HG03175 (cell line): ENCODE results near the gene PARVB.

ENCODE experiments used
- ATAC-seq: cut with Tn5 transposase; IDR thresholded peaks from one replicate; pipeline ENCODE4 v1.9.1; 2021; ENCODE audit warnings: mild to moderate bottlenecking, moderate library complexity; ENCODE audit not compliant: unreplicated experiment

The PARVB gene, protein sequence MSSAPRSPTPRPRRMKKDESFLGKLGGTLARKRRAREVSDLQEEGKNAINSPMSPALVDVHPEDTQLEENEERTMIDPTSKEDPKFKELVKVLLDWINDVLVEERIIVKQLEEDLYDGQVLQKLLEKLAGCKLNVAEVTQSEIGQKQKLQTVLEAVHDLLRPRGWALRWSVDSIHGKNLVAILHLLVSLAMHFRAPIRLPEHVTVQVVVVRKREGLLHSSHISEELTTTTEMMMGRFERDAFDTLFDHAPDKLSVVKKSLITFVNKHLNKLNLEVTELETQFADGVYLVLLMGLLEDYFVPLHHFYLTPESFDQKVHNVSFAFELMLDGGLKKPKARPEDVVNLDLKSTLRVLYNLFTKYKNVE

DNA sequence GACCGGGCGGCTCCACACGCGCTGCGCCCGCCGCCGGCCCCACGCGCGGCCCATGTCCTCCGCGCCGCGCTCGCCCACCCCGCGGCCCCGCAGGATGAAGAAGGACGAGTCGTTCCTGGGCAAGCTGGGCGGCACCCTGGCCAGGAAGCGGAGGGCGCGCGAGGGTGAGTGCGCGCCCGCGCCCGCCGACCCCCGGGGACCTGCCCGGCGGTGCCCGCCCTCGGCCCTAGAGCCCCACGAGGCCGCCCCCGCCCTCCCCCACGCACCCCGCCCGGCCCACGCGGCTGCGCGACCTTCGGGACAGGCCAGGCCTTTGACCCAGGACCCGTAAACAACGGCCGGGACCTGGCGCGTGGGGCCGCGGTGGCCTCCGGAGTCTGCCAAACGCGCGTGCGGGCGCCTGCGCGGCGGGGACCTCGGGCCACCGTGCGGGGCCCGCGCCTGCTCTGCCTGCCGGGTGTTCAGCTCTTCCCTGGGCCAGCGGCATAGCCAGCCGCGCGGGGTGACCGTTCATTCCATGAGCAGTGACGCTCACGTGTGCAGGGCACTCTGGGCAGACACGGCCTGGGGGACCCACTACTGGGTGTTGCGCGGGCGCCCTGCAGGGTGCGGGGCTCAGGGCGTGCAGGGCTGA is at the start of gene PARVB:
TSS of gene PARVB (plus strand) at position 15 of the 634 bp plus-strand sequence. CDS start at position 53, 38 bp downstream.
- no peak for ATAC-seq

GRCh38 chr22:43975041-43975440 is 49.1 kb upstream of the PARVB start:
- ATAC-seq = no peak

DNA sequence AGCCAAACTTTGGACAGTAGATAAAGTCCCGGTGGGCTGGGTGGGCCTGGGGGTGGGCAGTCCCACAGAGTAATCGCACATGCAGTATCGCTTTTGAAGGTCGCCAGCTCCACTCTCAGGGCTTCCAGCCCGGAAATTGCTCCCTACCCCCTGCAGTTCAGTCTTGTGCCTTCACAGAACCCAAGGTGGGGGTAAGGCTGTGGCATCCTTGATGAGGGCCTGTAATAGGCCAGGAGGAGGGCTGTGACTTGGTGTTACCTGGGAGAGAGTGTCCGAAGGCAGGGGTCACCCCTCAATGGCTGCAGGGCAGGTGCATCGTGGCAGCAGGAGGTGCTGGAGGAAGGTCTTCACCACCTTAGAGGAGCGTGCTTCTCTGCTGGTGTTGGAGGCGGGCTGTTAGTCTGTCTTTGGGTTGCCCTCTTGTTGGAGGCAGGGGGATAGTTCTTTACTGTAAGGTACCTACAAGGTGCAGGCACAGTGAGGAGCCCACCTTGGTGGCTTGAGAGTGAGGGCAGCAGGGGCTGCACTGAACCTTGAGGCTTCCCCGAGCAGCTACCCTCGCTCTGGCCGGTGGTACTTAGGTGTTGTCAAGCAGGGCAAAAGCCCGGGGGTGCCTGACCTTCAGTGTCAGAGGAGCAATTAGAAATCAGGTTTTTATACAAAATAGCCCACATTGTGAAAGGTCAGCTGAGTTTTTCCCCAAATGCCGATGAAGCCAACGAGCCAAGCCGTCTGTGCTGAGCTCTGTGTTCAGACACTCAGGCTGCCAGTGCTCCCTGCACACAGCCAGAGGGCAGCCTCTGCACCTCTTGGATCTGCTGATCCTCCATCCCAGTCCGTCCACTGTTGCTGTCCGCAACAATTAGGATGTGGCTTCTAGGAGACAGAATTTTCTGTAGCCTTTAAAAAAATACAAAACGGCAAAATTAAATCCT is 47.0 kb upstream of the PARVB start:
- no peak for ATAC-seq

GRCh38 chr22:43978558-43978957 is 45.5 kb upstream of the PARVB start:
- ATAC-seq = no peak

GRCh38 chr22:43980579-43980978 is 43.5 kb upstream of the PARVB start:
- ATAC-seq = no peak

DNA sequence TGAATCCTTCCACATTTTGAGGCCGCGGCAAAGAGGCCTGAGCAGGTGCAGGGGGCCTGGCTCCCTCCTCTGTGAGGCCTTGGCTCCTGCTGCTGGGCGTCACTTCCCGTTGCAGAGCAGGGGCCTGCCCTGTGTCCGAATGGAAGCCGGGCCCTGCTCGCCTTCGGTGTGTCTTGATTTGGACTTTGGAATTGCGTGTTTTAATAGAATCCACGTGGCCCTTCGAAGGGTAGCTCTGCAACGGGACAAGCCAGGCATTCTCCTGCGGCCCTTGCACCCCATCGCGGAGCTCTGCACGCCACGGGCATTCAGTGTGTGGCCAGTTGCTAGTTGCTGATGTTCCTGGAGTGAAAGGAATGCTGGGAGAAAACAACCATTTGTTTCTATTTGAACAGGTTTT is 43.1 kb upstream of the PARVB start:
- no peak for ATAC-seq

DNA sequence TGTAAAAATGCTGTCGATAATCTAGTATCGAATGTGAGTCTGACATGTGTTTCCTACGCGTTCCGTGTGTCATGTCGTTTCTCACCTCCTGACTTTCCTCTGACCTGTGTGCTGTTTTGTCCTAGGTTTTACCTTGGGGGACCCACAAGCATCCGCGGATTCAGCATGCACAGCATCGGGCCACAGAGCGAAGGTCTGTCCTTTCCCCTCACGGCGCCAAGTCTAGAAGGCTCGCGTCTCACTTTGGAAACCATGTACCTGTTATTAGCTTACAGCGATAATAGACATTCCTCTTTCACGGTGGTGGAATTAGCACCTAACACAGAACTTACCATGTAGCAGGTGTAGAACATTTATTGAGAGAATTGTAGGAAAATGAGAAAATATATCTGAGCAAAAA is 40.3 kb upstream of the PARVB start:
- ATAC-seq = no peak

DNA sequence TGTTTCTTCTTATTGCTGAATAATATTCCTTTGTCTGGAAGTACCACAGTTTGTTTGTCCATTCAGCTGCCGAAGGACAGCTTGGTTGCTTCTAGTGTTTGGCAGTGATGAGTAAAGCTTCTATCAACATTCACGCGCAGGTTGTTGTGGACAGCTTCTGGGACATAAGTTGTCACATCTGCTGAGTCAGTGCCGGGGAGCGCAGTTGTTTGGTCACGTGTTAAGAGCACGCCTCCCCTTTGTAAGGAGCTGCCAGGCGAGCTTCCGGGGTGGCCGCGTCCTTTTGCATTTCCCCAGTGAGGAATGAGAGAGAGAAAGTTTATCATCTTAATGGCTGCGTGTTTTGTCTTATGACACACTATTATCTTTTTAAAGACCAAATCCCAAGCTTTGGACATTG is 38.6 kb upstream of the PARVB start:
- no peak for ATAC-seq

DNA sequence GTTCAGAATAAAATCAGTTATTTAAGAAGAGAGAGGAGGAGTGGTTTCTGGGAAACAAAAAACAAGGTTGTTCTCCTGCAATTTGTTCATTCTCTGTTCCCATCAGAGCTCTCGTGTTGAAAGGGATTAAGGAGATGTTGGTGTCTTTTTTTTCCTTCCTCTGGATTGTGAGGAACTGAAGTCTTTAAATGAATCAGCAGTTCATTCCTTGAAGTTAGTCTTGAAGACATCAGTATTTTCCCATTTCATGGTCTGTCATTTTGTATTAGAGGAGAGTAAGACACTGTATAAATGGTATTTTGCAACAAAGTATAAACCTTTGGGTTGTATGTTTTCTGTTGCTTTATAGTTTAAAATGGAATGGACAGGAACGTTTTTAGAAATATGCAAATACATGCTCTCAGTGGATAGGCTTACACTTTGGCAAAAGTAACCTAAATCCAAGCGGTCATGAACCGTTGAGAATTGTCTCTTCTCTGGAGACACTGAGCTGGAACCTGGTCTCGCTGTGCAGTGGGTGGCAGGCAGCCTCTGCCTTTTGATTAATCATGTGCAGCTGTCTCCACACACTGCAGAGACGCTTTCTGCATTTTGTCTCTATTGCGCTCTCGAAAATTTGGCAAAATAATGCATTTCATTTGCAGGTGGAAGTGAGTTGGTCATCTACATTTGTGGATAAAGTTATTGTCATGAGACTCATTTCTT is 35.8 kb upstream of the PARVB start:
- ATAC-seq = no peak

DNA sequence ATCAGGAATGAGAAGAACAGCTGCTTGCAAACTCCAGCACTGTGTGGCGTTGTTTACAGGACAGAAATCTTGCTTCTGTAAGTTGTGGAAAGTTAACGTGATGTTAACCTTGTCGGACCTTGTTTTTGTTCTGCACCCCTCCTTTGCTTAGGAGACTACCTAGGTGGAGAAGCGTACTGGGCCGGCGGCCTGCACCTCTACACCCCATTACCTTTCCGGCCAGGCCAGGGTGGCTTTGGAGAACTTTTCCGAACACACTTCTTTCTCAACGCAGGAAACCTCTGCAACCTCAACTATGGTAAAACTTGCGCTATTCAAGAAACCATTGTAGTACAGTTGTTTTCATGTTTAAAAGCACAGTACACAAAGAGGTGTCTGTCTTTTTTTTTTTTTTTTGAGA is 35.1 kb upstream of the PARVB start:
- ATAC-seq = no peak

- no peak for ATAC-seq
These were observed 34.1 kb upstream of the PARVB start for GRCh38 chr22:43990044-43990443.

DNA sequence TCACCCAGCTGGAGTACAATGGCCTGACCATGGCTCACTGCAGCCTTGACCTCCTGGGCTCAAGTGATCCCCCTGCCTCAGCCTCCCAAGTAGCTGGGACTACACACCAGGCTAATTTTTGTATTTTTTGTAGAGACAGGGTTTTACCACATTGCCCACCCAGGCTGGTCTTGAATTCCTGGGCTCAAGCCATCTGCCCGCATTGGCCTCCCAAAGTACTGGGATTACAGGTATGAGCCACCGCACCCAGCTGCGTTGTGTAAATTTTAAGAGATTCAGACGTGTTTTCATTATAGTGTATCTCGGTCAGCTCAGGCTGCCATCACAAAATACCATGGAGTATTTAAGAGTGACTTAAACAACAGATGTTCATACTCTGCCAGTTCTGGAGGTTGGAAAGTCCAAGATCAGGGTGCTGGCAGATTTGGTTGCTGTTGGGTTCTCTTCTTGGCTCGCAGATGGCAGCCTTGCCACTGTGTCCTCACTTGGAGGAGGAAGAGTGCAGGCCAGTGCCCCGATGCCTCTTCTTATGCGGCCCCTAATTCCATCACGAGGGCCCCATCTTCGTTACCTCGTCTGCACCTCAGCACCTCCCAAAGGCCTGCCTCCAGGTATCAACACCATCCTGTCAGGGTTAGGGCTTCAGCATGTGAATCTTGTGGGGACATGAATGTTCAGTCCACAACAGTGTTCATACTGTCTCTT is 32.6 kb upstream of the PARVB start:
- ATAC-seq = no peak

- no peak for ATAC-seq
These were observed 31.7 kb upstream of the PARVB start for GRCh38 chr22:43992331-43992821.

DNA sequence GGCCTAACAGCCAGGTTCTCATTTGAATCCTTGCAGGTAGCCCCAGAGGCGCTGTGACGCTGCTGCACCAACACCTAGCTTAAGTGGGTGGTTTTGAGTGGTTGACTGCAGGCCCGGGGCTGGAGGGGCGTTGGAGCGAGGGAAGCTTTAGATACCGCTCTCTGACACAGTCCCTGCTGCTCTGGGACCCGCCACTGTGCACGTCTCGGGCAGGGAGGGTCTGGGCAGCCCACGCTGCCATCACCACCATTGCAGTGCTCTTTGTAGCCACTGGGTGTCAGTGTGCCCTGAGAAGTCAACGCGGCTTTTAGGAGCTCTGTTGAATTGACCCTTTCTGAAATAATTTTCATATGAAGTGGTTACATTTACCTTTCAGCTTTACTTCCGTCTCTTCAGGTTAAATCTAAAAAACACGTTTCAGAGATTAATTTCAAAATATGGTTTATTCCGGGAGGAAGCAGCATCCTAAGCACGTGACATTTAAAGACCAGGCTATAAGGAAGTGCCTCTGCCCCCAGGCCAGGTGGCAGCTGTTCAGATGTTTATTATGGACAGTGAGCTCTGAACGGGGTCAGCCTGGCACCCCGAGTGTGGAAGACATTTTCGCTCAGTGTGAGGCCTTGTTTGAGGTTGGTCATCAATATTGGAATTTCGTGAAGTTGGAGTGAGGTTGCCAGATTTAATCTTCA is 30.9 kb upstream of the PARVB start:
- ATAC-seq = no peak

DNA sequence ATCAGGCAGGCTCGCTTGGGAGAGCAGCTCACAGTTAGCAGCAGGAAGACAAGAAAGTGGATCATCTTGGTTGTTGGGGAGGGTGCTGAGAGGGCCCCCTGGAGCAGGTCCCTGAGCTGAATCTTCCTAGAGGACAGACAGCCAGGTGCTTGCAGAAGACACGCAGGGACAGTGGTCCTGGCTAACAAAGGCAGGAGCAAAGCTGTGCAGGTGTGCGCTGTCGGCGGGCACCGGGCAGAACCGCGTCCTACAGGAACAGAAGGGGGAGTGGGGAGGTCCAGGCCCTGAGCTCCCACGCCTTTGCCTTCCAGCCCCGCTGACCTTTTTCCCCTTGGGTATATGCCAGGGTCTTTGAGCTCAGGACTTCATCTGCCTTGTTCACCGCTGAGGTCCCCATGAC is 30.1 kb upstream of the PARVB start:
- ATAC-seq = no peak

- ATAC-seq = no peak
These were observed 29.7 kb upstream of the PARVB start for GRCh38 chr22:43994416-43994815.

GRCh38 chr22:43995057-43995685 is 28.9 kb upstream of the PARVB start:
- no peak for ATAC-seq

DNA sequence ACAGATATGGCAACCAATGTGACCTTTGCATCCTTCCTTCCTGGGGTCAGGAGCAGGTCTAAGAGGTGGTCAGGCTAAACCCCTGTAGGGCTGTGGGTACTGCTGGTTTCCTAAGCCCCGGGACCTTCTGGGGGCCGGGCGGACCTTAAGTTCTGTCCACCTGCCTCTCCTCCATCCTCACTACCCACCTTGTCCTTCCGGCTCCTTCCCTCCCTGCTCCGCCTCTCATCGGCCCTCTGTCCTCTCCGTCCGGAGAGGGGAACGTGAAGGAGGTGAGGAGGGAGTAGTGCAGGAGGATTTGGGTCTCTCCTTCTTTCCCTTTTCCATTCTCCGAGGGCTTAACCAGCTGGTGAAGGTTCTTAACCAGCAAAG is 28.3 kb upstream of the PARVB start:
- ATAC-seq = peak; percentile 13
